GM12865 (cell line): ENCODE data around the gene TRIM39.

ENCODE experiments used
- DNase-seq: peaks from one replicate; pipeline ENCODE4 v3.0.0; 2010; ENCODE audit warnings: low read depth
- H3K4me3 ChIP-seq: 2 replicates; pipeline ENCODE4 v1.5.1; 2011; ENCODE audit warnings: mild to moderate bottlenecking, low read depth, low read length, control low read depth
- CTCF ChIP-seq: IDR thresholded peaks from 2 replicates; pipeline ENCODE4 v1.5.1; 2011; ENCODE audit warnings: low read length, control low read depth, low read depth, inconsistent platforms; ENCODE audit not compliant: insufficient read depth; ENCODE audit errors: missing control alignments

Gene TRIM39

GRCh38 chr6:30350524-30350923, 23.8 kb downstream of the TRIM39 start:
- no peak overlapping the region for H3K4me3 ChIP-seq
- TF ChIP-seq CTCF: no peak
- no peak for DNase-seq

GRCh38 chr6:30352550-30352949, 25.8 kb downstream of the TRIM39 start:
- no peak for TF ChIP-seq CTCF
- DNase-seq: no peak
- H3K4me3 ChIP-seq: no peak overlapping the region

GRCh38 chr6:30355281-30355680, 28.6 kb downstream of the TRIM39 start:
- no peak overlapping the region for H3K4me3 ChIP-seq
- no peak for TF ChIP-seq CTCF
- DNase-seq: no peak

GRCh38 chr6:30356536-30356935, 29.8 kb downstream of the TRIM39 start:
- H3K4me3 ChIP-seq: no peak overlapping the region
- TF ChIP-seq CTCF: no peak
- no peak for DNase-seq

- H3K4me3 ChIP-seq: no peak overlapping the region
- TF ChIP-seq CTCF: peak; percentile 68
- peak; percentile 66 for DNase-seq
Observed at GRCh38 chr6:30357678-30358540, 31.2 kb downstream of the TRIM39 start.

- TF ChIP-seq CTCF: no peak
- DNase-seq: no peak
- H3K4me3 ChIP-seq: no peak overlapping the region
Observed at GRCh38 chr6:30359276-30359675, 32.5 kb downstream of the TRIM39 start.

DNA sequence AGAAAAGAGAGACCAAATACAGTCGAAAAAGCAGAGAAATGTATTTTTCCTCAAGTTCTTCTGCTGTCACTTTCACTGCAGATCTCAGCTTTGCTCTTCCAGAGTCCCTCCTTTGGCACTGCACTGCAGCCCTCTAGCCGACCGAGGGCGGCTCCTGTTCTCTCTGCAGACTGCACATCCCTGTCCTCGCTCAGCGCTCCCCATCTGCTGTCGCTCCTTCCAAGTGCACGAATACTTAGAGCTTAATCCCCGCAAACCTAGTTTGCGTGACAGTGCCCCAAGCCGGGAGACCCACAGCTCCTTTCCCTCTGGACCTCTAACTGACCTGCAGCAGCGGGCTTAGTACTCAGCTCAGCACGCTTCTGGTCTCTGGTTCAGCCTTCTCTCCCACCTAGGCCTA, 33.4 kb downstream of the TRIM39 start:
- no peak for TF ChIP-seq CTCF
- no peak for DNase-seq
- H3K4me3 ChIP-seq: no peak overlapping the region
